HG02798 (cell line): ENCODE data around the gene HMGB2.

ENCODE experiments used
- ATAC-seq: cut with Tn5 transposase; IDR thresholded peaks from one replicate; pipeline ENCODE4 v1.9.1; 2021; ENCODE audit warnings: mild to moderate bottlenecking; ENCODE audit not compliant: unreplicated experiment, poor library complexity

HMGB2 gene

DNA sequence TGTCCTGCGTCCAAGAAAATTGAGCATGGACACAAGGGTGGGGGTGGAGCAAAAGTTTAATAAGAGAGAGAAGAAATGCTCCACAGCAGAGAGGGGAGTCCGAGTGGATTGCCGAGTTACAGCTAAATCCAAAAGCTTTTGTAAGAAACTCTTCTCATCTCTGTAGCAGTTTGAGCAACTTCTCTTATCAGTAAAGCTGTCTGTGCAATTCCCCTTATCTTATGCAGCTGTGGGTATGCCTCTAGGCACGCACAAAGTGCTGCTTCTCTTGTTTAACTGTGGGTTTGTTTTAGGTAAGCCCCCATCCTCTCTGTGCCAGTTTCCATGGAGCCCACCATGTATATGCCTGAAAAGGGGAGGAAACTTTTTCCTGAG, 44.8 kb downstream of the HMGB2 start:
- no peak for ATAC-seq

DNA sequence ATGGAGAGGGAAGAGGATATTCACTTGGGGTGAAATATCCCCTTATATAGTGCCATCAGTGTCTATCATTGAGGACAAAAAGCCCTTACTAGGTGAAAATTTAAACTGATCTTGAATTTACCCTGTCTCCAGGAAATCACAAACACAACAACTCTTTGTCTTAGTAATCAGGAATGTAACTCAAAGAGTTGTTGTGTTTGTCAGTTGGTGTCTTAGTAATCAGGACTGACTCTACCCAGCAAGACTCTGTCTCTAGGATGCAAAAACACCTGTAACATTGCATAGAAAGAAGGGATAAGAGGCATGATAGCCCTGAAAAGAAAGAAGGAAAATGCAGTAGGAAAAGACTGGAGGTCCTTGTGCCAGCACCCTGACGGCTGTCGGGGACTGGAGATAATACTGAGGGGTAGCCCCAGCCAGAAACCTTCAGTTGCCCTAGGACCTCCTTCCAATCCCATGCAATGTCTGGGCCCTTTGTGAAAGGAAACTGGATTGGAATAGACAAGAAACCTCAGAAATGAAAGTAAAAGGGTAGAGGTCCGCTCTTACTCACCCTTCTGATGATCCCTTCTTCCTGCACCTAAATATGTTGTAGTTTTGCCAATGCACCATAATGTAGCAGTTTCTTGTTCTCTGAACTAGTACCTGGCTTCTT, 45.3 kb downstream of the HMGB2 start:
- ATAC-seq, result peak; percentile 3

DNA sequence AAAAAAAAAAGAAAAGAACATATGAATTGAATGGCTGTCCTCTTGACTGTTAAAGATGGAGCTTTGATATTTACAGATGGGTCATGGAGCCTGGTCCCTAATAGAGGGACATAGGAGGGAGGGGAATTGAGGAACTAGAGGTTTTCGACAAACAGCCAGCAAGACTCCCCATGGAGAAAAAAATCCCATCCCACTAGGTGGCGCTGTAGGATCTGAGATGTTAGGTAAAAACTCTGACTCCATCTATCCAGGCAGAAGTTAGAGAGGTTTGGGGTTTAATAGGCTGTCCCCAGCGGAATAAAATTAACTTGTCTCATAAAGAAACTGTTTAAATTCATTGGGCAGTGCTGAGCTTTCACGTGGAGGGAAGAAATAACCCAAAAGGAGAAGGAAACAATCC, 45.9 kb downstream of the HMGB2 start:
- ATAC-seq, result peak; percentile 69

DNA sequence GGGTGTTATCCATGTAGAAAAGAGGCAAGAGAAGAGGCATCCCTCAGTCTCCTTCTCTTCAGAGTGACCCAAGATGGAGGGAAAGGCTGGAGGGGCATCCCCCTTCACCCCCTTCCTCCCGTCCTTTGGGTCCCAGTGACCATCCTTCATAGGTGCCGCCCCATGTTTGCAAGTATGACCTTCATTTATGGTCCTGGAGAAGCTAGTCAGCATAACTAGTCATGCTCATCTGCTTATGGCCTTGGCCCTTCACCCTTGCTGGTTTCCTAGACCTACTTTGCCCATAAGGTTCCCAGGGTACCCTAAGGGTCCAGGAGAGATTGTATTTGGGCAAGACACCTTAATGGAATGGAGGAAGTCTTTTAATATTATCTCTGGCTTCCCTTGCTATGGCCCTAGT, 46.7 kb downstream of the HMGB2 start:
- no peak for ATAC-seq

DNA sequence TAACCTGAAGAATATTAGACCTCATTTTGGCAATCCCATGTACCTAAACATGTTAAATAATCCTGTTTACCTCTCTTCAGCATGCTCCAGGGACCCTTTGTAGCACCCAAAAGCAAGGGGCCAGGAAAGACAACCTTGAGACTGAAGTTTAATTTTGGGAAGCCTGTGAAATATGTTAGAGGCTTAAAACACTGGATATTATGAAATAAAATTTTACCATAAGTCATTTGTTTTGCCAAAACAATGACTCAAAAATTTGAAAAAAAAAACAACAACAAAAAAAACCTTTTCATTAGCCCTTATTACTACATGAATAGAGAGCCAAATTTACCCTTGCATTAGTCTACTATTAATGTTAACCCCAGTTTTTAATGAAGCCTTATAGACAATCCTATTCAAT, 49.7 kb downstream of the HMGB2 start:
- no peak for ATAC-seq

DNA sequence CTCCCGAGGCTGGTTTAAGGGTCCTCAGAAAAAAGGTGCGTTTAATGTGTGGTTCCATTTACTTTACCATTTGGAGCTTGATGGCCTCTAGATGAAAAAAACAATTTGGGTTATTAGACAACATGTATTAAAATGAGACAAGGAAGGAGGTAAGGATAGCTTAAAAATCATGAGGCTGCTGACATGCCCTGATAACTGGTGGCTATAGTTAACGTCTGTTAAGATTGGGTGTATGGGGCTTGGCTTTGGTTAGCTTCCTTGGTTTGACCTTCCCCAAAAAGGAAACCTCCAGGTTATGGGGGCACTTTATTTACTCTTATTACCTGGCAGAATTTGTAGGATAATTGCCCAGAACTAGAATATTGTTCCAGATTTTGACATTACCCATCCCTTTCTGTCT, 51.5 kb downstream of the HMGB2 start:
- no peak for ATAC-seq

DNA sequence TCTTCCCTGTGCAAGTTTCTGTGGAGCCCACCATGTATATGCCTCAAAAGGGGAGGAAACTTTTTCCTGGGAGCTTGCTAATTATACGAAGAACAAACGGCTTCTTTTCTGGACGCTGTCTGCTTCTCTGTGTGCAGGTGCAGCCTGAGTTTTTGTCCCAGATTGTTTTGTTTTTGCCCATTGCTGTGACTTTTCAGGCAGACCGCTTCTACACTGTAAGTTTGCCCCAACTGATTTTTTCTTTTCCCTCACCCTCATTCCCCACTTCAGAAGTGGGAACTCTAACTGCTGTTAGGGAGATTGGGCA, 51.9 kb downstream of the HMGB2 start:
- ATAC-seq, result no peak

DNA sequence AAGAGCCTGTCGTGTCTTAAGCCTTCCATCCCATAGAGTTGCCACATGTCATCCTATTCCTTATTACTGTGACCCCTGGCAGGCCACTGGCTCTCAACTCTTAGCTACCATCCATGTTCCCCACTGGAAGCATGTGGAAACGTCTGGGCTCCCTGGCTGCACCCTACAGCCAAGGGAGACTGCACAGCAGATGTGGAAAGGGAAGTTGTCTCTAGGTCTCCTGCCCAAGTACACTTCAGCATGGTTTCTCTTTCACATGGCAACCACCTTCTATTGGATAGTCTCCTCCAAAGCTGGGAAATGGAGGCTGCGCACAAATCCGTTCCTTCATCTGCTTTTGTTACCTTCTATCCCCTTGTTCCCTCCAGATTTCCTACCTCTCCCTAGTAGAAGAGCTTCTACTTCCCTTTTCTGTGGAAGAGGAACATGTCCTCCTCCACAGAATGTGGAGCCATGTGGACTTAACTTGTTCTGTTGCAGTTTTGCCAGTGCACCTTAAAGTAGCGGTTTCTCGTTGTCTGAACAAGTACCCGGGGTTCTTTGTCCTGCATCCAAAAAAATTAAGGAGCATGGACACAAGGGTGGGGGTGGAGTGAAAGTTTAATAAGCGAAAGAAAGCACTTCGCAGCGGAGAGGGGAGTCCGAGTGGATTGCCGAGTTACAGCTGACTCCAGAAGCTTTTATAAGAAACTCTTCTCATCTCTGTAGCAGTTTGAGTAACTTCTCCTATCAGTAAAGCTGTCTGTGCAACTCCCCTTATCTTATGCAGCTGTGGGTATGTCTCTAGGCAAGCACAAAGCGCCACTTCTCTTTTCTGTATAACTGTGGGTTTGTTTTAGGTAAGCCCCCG, 52.5 kb downstream of the HMGB2 start:
- no peak for ATAC-seq
